HG02759 (cell line): ENCODE measurements around the gene SLC38A3.

Source experiments
- ATAC-seq: cut with Tn5 transposase; IDR thresholded peaks from one replicate; pipeline ENCODE4 v1.9.1; 2021; ENCODE audit warnings: mild to moderate bottlenecking, moderate library complexity; ENCODE audit not compliant: unreplicated experiment

The SLC38A3 gene

DNA sequence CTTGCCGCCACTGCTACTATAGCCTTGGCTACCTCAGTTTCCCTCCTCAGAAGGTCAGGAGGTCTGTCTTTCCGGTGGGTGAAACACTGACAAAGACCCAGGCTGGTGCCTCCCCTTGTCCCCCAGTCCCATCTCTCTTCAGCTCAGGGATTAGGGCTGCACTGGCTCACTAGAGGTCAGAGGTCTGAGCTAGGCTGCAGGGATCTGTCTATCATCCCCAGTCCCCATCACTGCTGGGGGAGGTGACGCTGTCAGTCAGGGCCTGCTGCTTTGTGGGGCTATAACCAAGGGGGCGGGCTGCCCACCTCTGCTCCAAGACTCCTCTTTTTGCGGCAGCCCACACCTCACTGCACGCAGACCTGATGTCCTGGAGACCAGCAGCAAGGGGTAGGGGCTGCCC, 36.3 kb upstream of the SLC38A3 start:
- ATAC-seq = no peak

DNA sequence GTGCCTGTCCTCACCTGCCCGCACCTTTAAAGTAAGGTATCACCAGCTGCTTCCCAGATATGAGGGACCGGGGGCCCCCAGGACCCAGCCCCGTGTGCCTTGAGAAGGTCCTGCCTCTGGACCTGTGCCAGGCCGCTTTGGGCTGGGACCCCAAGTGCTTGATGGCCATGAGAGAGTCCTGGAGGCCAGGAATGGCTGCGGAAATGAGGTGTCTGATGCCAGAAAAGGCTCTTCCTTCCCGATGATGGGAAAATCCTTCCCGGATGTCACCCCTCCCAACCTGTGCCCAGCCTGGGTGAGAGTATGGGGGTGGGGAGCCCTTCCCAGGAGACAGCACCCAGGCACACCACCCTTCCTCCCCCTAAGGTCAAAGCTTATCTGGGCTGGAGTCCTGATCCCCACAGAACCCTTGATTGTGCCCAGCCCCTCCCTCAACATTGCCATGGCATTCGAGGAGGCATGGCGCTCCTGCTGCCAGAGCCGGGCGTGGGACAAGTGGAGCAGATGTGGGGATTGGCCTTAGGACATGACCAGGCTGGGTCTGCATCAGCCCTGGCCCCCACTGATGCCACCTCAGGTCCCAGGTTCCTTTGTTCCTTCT, 35.7 kb upstream of the SLC38A3 start:
- ATAC-seq = no peak

DNA sequence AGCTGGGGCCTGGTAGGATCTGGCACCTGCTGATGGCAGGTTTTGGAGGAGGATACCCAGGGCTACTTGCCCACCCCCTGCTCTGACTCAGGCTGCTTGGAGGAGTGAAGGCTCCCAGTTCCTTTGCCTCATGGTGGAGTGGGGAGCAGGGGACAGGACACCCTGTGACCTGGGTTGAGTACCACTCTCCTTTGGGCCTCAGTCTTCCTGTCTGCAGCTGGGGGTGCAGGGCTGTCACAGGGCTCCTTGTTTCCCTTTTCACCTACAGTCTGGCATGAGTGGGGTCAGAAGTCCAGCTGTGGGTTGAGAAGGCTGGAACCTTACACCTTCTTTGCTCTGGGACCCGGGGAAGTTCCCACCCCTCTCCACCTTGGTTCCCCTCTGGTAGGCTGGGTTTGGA, 35.2 kb upstream of the SLC38A3 start:
- no peak for ATAC-seq

DNA sequence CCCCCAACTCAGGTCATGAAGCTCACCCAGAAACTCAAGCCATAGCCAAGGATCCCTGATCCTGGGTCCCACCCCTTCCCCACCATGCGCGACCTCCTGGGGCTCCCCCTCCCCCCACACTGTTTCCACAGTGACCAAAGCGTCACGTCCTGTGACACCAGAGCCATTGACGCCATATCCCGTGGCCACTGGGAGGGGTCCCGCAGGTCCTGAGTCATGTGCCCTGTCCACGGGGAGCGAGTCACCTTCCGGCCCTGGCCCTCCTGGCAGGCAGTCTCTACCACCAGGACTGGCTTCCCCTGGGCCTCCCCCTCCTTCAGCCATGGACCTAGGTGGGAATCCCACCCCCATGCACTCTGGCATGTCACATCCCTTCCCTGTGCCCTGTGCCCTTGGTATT, 34.4 kb upstream of the SLC38A3 start:
- ATAC-seq = no peak

DNA sequence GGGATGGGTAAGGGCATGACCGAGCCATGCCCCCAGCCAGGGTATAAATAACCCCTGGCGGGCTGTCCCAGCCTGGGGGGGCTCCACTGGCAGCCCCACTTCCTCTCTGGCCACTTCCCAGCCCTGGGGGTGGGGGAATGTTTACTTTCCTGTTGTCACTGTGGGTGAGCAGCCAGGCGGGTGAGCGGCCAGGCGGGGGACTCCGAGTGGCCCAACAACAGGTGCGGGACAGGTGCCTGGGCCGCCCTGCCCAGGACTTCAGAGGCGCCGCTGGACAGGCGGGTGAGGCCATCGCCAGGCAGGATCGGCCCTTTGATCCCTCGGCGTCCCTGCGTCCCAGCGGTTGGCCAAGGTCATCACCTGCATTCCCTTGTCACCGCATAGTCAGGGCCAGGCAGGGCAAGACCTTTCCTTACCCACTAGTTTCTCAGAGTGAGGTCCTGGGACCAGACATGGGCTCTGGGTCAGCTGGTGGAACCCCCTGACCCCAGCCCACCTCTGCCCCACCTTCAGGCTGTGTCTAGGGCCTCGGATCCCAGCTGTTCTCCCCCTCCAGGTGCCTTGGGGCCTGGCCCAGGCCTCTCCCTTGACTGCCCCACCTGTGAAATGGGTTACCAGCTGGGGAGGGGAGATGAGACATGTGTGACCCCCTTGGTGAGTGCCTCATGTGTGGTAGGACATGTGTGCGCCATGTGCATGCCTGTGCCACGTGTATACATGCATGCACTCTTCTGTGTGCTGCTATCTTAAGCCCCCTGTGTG, 33.4 kb upstream of the SLC38A3 start:
- ATAC-seq = no peak

DNA sequence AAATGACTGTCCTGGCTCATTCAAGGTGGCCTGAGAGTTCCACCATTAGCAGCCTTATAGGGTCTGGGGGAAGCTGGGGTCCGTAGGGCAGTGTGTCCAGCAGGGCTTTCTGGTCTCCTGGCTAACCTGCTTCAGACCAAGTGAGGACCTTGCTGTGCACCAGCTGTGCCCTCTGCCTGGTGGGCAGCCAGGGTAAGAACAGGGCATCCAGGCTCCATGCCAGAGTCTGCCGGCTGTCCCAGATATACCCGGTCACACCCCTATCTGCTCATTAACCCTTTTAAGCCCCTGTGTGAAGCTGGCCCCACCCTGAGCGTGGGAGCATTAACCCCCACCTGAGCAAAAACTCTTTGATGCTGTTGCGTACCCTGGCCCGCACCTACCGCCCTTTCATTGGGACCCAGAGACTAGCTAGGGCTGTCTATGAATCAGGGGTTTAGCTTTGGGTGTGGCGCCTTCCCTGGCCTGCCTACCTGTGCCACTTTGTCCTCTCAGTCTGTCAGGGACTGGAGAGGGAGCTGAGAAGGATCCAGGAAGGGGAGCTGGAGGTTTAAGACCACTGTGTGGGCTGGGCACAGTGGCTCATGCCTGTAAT, 32.3 kb upstream of the SLC38A3 start:
- no peak for ATAC-seq

DNA sequence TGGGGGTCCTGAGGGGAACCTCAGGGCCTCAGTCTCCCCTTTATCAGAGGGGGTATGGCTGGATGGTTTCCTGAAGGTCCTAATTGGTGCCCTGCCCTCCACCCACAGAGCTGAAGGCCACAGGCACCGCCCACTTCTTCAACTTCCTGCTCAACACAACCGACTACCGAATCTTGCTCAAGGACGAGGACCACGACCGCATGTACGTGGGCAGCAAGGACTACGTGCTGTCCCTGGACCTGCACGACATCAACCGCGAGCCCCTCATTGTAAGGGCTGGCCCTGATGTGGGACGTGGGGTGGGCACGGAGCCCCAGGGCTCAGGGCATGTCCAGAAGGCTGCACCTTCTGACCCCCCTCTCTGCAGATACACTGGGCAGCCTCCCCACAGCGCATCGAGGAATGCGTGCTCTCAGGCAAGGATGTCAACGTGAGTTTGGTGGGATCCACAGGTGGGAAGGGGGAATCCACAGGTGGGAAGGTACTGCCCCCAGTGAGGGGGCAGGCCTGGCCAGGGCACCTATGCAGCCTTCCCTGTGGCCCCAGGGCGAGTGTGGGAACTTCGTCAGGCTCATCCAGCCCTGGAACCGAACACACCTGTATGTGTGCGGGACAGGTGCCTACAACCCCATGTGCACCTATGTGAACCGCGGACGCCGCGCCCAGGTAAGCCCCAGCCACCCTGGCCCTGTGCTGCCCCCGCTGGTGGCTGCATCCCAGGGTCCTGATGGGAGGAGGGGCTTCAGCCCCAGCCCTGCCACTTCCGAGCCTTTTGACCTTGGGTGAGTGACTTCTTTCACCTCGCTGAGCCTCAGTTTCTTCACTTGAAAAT, 31.2 kb upstream of the SLC38A3 start:
- no peak for ATAC-seq

DNA sequence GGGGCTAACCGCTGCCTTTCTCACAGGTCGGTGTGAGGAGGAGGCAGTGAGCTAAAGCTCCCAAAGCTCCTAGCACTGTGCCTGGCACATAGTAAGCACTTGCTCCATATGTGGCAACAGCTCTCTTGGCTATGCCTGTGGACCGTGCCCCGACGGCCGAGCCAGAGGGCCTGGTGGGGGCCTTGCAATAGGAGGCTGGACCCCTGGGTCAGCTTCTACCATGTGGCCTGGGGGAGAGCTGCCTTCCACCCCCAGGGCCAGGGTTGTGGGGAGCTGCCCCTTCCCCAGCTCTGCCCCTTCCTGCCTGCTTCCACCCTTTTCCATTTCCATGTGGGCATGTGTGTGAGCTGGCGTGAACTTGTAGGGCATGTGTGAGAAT, 30.6 kb upstream of the SLC38A3 start:
- no peak for ATAC-seq

DNA sequence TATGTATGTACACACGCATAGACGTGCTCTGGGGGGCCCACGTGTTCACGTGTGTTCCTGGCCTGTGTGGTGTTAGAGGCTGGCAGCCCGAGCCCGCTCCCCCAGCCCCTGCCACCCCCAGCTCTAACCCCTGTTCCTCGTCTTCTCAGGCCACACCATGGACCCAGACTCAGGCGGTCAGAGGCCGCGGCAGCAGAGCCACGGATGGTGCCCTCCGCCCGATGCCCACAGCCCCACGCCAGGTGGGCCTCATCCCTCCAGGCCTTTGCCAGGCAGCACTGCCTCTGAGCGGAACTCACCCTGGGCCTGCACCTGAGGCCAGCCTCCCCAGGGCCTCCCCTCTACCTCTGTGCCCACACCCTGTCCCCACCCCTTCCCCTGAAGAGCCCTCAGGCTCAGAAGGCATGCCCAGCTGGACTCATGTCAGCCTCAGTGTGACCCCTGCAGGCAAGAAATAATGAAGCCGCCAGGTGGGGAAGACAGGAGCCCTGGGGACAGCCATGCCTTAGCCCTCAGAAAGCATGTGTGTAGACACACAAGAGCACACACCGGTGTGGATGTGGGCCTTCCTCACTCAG, 30.0 kb upstream of the SLC38A3 start:
- ATAC-seq = no peak

DNA sequence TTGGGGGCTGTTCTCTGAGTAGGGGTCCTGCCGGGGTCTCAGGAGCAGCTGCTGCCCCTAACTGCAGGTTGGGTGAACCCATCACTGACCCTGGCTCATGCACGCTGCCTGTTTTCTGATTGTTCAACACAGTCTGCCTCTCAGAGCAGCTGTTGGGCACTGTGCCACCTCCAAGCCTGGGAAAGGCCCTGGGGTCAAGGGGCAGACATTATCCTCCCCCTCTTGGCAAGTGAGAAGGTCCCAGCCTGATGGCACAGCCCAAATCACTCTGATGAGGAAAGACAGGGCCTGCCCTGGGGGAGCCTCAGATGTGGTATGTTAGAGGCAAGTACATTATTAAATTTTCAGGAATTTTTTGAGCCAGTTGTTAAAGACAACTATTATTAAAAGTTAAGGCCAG, 27.7 kb upstream of the SLC38A3 start:
- ATAC-seq = no peak

DNA sequence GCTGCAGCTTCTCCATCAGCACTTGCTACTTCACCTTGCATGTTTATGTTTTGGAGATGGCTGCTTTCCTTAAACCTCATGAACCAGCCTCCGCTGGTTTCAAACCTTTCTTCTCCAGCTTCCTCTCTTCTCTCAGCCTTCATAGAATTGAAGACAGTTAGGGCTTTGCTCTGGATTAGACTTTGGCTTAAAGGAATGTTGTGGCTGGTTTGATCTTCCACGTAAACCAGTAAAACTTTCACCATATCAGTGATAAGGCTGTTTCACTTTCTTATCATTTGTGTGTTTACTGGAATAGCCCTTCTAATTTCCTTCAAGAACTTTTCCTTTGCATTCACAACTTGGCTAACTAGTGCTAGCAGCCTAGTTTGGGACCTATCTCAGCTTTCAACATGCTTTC, 25.4 kb upstream of the SLC38A3 start:
- ATAC-seq = no peak

DNA sequence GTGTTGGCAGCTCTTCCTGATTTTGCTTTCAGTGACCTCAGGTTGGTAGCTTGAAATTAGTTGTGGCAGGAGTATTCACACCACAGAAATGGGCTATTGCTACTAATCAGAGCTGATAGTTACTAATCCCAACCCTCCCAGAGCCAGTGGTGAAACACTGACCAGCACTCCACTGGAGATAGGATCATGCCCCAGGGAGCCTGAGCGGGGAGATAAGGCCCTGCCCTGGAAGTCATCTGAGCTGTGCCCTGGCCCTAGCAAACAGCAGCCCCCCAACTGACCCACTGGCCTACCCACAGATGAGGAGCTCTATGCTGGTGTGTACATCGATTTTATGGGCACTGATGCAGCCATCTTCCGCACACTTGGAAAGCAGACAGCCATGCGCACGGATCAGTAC, 23.1 kb upstream of the SLC38A3 start:
- no peak for ATAC-seq

DNA sequence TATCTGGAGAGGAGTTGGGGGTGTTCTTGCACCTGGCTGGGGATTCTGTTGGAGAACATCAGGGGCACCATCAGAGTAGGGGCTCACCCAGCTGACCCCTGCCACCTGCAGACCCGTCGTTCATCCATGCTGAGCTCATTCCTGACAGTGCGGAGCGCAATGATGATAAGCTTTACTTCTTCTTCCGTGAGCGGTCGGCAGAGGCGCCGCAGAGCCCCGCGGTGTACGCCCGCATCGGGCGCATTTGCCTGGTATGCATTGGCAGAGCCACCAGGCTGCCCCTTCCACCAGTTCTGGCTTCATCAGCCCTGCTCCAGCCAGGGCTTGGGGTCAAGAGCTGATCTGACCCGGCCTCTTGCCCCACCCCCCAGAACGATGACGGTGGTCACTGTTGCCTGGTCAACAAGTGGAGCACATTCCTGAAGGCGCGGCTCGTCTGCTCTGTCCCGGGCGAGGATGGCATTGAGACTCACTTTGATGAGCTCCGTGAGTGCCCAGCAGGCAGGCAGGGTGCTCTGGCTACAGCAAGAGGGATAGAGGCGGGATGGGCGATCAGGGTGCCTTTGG, 22.5 kb upstream of the SLC38A3 start:
- ATAC-seq = no peak

DNA sequence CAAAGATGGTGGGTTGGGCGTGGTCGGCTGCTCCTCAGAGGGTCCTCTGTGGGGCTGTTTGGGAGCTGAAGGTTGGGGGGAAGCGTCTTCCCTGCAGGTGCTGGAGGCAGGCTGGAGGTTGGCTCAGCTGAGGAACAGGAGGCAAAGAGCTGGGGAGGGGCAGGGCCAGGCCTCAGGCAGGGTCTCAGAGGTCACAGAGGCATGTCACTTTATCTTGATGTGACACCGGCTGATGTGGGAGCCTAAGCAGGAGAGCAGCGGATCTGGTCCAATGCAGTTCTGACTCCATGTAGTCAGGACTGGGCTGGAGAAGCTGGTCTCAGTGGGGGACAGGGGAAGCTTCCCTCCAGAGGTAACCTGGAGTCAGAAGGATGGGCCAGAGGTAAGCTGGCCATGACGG, 21.3 kb upstream of the SLC38A3 start:
- ATAC-seq = no peak

DNA sequence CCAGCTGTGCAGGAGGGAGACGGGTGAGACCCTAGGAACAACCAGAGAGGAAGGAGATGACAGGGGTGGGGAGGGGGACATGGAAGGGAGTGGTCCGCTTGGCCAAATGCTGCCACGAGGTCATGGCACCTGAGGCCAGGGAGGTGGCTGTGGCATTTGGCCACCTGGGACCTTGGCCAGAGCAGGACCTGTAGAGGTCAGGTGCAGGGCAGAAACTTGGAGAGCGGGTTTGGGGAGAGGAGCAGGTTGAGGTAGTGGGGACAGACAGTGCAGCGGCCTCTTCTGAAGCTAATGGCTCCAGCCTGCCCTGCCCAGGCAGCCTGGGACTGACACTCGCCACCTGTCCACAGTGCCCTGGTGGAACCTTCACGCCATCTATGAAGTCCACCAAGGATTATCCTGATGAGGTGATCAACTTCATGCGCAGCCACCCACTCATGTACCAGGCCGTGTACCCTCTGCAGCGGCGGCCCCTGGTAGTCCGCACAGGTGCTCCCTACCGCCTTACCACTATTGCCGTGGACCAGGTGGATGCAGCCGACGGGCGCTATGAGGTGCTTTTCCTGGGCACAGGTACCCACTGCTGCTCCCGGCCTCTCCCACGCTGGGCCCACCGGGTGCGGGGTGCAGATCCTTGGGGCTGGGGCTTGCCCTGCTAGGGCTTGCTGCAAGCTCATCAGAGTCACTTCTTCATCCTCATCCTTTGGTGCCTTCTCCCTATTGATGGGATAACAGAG, 20.7 kb upstream of the SLC38A3 start:
- ATAC-seq = no peak

DNA sequence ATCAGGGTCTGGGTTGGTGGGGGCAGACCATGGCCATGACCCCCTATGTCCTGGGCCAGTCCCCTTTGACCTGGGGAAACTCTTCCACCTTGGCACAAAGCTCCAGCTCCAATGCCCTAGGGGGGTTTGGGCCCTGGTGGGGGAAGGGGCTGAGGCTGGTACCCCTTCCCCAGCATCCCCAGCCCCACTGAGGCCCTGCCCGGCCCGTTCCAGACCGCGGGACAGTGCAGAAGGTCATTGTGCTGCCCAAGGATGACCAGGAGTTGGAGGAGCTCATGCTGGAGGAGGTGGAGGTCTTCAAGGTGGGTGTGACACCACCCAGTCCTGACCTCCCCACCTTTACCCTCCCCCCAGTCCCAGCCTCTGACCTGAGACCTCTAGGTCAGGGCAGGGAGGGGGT, 19.8 kb upstream of the SLC38A3 start:
- ATAC-seq = no peak

DNA sequence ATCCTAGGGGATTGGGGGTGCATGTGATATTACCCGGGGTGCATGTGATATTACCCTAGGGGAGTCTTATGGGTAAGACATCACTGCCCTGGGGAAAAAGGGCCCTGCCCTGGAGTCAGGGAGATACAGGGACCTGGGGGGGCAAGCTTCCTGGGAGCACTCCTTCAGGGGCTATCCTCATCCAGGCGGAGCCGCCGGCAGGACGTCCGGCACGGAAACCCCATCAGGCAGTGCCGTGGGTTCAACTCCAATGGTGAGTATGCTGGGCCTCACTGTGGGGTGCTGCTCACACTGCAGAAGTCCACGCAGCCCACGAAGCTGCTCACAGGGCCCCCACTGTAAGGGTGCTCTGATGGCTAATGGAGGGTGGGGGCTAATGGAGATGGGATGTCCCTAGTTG, 19.0 kb upstream of the SLC38A3 start:
- ATAC-seq = no peak

DNA sequence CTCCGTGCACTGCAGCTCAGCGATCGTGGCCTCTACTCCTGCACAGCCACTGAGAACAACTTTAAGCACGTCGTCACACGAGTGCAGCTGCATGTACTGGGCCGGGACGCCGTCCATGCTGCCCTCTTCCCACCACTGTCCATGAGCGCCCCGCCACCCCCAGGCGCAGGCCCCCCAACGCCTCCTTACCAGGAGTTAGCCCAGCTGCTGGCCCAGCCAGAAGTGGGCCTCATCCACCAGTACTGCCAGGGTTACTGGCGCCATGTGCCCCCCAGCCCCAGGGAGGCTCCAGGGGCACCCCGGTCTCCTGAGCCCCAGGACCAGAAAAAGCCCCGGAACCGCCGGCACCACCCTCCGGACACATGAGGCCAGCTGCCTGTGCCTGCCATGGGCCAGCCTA, 17.3 kb upstream of the SLC38A3 start:
- no peak for ATAC-seq

DNA sequence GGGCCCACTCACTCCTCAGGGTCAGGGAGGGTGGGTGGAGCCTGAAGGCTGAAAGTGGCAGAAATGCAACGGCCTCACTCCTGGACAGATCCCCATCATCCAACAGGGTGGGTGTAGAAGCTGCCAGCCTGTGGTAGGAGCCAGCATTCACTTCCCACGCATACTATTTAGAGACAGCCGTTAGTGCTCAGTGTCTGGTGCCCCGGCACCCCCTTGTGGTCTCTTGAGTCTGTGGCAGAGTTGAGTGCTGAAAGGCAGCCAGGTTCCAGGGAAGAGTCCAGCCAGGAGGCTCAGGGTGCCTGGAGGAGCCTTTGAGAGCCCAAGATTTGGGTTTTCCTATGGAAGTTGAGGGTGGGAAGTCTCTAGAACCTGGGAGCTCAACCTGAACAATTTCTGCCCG, 15.8 kb upstream of the SLC38A3 start:
- ATAC-seq = no peak

DNA sequence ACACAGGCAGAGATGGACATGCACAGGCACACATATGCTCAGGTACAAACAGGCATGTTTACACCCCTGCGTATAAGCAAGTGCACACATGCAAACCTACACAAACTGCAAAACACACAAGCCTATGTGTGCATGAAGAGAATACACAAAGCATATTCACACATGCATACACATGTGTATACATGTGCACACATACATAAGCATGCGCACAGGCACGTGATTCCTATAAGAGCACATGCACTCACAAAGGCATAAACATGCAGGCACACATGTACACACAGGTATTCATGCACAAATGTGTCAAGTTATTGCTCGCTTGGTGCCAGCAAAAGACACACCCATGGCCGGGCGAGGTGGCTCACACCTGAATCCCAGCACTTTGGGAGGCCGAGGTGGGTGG, 15.1 kb upstream of the SLC38A3 start:
- no peak for ATAC-seq
